Psoas muscle (tissue), 8 donors: ENCODE data around the gene RPL28. TPM values are rescaled to one million over a fixed set of nuclear protein-coding genes. Genes with fewer than 3 reads are reported as not detected.

Source experiments
- ATAC-seq, 4 donors: fragments of 200-7000 bp; cut with Tn5 transposase; one replicate each; pipeline ENCODE4 v1.9.1; 2020; ENCODE audit warnings: moderate library complexity in 3 of 4, mild to moderate bottlenecking in 2 of 4
- DNase-seq, 2 donors: peaks; one replicate each; pipeline ENCODE4 v3.0.0-alpha.2; 2020
- H3K27ac ChIP-seq: fragments of 200-600 bp; one replicate; pipeline ENCODE4 v1.8.0; 2022
- H3K27me3 ChIP-seq, 3 donors: fragments of 200-600 bp in 1 of 3; one replicate each; pipeline versions ENCODE4 v1.6.1 to v1.8.0; 2013 to 2022; ENCODE audit warnings: low read length in 2 of 3, mild to moderate bottlenecking in 2 of 3, moderate library complexity in 1 of 3; ENCODE audit not compliant: insufficient read depth in 3 of 3
- H3K36me3 ChIP-seq, 2 donors: fragments of 200-600 bp in 1 of 2; one replicate each; pipeline versions ENCODE4 v1.6.1 to v1.8.0; 2013 to 2022; ENCODE audit warnings: low read depth in 1 of 2, mild to moderate bottlenecking in 1 of 2, moderate library complexity in 1 of 2; ENCODE audit not compliant: insufficient read depth in 1 of 2
- H3K4me1 ChIP-seq: fragments of 200-600 bp; one replicate; pipeline ENCODE4 v1.8.0; 2022
- H3K4me3 ChIP-seq: fragments of 200-600 bp; one replicate; pipeline ENCODE4 v1.8.0; 2022; ENCODE audit warnings: mild to moderate bottlenecking
- H3K9me3 ChIP-seq: fragments of 200-600 bp; one replicate; pipeline ENCODE4 v1.8.0; 2022
- CTCF ChIP-seq: fragments of 200-600 bp; IDR thresholded peaks from one replicate; pipeline ENCODE4 v1.8.0; 2022; ENCODE audit warnings: antibody characterized with exemption
- WGBS, 3 donors: extraction: QIAGEN DNeasy Blood & Tissue Kit; methylation state at CpG; one replicate each; pipeline versions ENCODE4 v1.1.6 to v1.1.7; 2013; 5-methylcytosine and 5-hydroxymethylcytosine counted together
- intact Hi-C, 2 donors: fragments of 100-400 bp; cut with DNase I; formaldehyde crosslinking; loops; one replicate each; pipeline versions ENCODE4 v1.11.0 to v1.14.2; 2022
- polyA plus RNA-seq, 3 donors: library from polyadenylated mRNA; stranded (reverse); fragments of 200-250 nt; gene quantifications; one replicate each; pipeline ENCODE4 v1.2.3, GENCODE V29; 2013
- total RNA-seq, 4 donors: library from RNA; stranded (reverse); fragmentation: NEBNext Ultra II Directional in 2 of 4; extraction: Animal tissue kit (Norgen Biotek cat#: 25700) in 2 of 4; gene quantifications; one replicate each; pipeline versions ENCODE4 v1.2.1 to v1.2.4, GENCODE V29; 2021 to 2023
- donor health status: healthy with polysubstance abuse.
- donor health status: DM: no; HTN: no; CAD: no; lungs with moderate emphysema.
- donor health status: Bipolar disorder and iron deficiency.
- donor health status: healthy.
- donor health status: DM: yes; HTN: yes; CAD: no.
- donor health status: DM: no; HTN: no; CAD: no.
- donor health status: DM: no; HTN: no; CAD: no.
- donor health status: DM: yes; HTN: yes; CAD: no.

The RPL28 gene
- total and polyA plus RNA-seq, 7 donors: 547 to 1,362 (median 675) TPM

DNA sequence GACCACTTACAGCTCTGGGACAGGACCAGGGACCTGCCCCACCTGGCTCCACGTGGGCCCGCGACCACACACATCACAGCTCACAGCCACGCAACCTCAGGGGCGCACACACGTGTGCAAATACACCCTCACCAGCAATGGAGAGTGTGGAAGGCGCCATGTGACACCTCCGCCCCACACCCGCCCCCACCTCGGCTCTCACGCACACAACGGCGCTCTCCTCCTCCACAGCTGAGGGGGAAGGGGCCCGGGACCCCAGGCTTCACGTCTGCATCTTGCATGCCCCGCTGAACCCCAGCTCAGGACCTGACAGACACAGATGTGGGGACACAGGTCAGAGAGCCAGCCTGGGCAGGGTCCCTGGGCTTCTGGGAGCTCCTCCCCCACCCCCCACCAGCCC, 63.7 kb downstream of the RPL28 start:
- intact Hi-C loops: no loop called here
- no peak for TF ChIP-seq CTCF
- Histone ChIP-seq H3K27me3 (peaks cover 0 to 51% (median 32%) of the 10 kb centered on the region in 3 donors), H3K4me1 (peaks cover 6% of the 10 kb centered on the region), H3K27ac (no peak overlapping the region), H3K36me3 (no peaks in the 10 kb centered on the region), H3K4me3 (no peak overlapping the region), H3K9me3 (no peaks in the 10 kb centered on the region)
- DNase-seq (no peak), ATAC-seq (no peak)
- 31 to 39% (median 34%) methylated on average over 12 to 16 of the region's 16 CpGs for WGBS, 3 donors

DNA sequence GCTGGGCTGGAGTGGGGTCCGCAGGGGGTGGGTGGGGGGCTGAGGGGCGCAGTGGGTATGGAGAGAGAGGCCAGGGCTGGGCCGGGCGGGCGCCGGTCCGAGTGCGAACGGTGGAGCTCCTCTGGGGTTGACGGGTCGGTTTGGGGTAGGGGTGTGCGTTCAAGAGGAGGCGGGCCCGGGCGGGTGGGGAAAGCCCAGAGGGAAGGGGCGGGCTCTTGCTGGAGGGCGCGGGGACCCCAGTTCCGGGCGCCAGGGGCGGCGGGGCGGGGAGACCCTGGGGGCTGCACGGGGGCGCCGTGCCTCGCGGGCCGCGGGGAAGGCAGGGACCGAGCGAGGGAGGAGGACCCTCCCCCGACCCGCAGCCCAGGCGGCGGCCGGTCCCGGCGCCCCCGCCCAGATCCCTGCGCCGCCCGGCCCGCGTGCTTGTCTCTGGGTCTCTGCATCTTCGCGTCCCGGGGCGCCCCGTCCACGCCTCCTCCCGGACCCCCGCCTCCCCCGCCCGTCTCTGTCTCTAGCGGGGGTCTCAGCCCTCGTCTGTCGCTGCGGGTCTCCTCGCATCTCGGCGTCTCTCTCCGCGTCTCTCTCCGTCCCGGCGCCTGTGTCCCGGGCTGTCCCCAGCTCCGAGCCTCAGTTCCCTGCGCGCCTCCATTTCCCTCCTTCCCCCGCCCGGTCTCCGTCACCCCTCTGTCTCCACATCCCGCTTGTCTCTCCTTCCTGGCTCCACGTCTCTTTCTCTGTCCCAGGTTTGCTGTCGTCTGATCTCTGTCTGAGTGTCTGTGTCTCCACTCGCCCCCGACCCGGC, 65.6 kb downstream of the RPL28 start:
- H3K4me3 ChIP-seq: no peak overlapping the region
- ATAC-seq (no peak), DNase-seq (no peak)
- no peak for TF ChIP-seq CTCF
- H3K4me1 ChIP-seq: peaks cover 6% of the 10 kb centered on the region
- peaks cover 0 to 33% (median 24%) of the 10 kb centered on the region in 3 donors for H3K27me3 ChIP-seq
- H3K36me3 ChIP-seq: no peaks in the 10 kb centered on the region
- intact Hi-C loops: loop anchor here in 1 of 2 donors (5.0 kb wide), 1 partner anchor 64 kb away; the partner anchor contains the start of gene RPL28
- WGBS, 3 donors: 0 to 1% (median 0%) methylated on average over 36 to 80 of the region's 80 CpGs
- no peaks in the 10 kb centered on the region for H3K9me3 ChIP-seq
- no peak overlapping the region for H3K27ac ChIP-seq

DNA sequence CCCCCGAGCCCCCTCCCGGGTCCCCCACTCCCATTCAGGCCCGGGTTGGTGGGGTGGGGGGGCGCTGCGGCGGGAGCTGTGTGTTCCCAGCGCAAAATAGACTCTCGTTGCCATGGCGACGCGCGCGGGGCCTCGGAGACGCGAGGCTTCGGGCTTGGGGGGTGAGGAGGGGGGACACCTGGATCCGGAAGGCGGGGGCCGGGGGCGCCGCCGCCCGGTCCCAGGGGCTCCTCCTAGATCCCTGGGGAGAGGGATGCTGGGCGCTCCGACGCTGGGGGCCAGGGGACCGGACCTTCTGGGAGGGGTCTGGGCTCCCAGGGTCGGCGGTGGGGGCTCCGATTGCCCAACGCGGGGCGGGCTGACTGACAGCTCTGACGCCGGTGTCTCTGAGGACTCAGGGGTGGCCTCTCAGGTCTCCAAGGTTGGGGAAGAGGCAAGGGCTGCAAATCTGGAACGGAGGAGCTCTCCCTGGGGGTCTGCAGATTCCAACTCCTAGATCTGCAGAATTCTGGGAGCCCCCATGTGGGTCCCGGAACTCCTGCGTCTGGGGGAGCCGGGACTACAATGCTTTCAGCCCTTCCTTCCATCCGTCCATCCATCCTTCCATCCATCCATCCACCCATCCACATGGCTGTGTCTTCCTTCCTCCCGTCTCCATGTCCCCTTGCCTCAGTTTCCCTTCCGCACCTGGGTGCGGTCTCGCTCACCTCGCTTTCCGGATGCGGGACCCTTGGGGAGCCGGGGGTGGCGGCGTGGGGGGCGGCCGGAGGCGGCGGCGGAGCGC, 66.4 kb downstream of the RPL28 start:
- Histone ChIP-seq H3K4me1 (peaks cover 6% of the 10 kb centered on the region), H3K27ac (no peak overlapping the region), H3K27me3 (peaks cover 0 to 28% (median 24%) of the 10 kb centered on the region in 3 donors), H3K4me3 (no peak overlapping the region), H3K9me3 (no peaks in the 10 kb centered on the region), H3K36me3 (no peaks in the 10 kb centered on the region)
- intact Hi-C loops: loop anchor here in 1 of 2 donors (5.0 kb wide), 1 partner anchor 65 kb away; the partner anchor contains the start of gene RPL28
- no peak for ATAC-seq
- no peak for TF ChIP-seq CTCF
- no peak for DNase-seq
- whole genome bisulfite sequencing, 3 donors: 2 to 3% (median 2%) methylated on average over 45 to 57 of the region's 57 CpGs

Other genes starting within 250 kb of the RPL28 start
- 1,000 to 10,000 TPM; 7,142 to 9,723 (median 8,305) TPM for gene TNNT1, start 236.7 kb upstream of the RPL28 start, total RNA-seq
- over 10,000 TPM in 2 of 3 donors, 1,000 to 10,000 TPM in 1; 4,522 to 12,694 (median 10,175) TPM for gene TNNT1, start 236.7 kb upstream of the RPL28 start, polyA plus RNA-seq
- gene TNNI3, start 228.2 kb upstream of the RPL28 start, total RNA-seq: 10 to 100 TPM in 1 of 4 donors, 1 to 10 TPM in 3; 5.0 to 16.2 (median 7.4) TPM
- 10 to 100 TPM; 13.4 to 17.4 (median 15.2) TPM for gene TNNI3, start 228.2 kb upstream of the RPL28 start, polyA plus RNA-seq
- gene DNAAF3, start 219.3 kb upstream of the RPL28 start, total RNA-seq: not detected
- gene DNAAF3, start 219.3 kb upstream of the RPL28 start, polyA plus RNA-seq: under 1 TPM; 0.06 to 0.47 (median 0.34) TPM
- gene SYT5, start 205.6 kb upstream of the RPL28 start, total RNA-seq: not detected
- gene SYT5, start 205.6 kb upstream of the RPL28 start, polyA plus RNA-seq: under 1 TPM in 2 of 3 donors, not detected in 1; 0.03 to 0.13 TPM
- gene PTPRH, start 176.4 kb upstream of the RPL28 start, total RNA-seq: under 1 TPM in 3 of 4 donors, not detected in 1; 0.15 to 0.18 (median 0.17) TPM
- under 1 TPM; 0.04 to 0.12 (median 0.05) TPM for gene PTPRH, start 176.4 kb upstream of the RPL28 start, polyA plus RNA-seq
- 1 to 10 TPM; 2.0 to 2.4 (median 2.3) TPM for gene TMEM86B, start 157.2 kb upstream of the RPL28 start, total RNA-seq
- 1 to 10 TPM in 2 of 3 donors, under 1 TPM in 1; 0.68 to 2.1 (median 1.2) TPM for gene TMEM86B, start 157.2 kb upstream of the RPL28 start, polyA plus RNA-seq
- gene PPP6R1, start 126.9 kb upstream of the RPL28 start, total RNA-seq: 10 to 100 TPM; 38.1 to 51.8 (median 43.9) TPM
- 10 to 100 TPM; 27.9 to 72.3 (median 50.0) TPM for gene PPP6R1, start 126.9 kb upstream of the RPL28 start, polyA plus RNA-seq
- gene HSPBP1, start 105.8 kb upstream of the RPL28 start, total RNA-seq: 10 to 100 TPM; 23.0 to 34.0 (median 28.6) TPM
- gene HSPBP1, start 105.8 kb upstream of the RPL28 start, polyA plus RNA-seq: 10 to 100 TPM; 41.8 to 98.2 (median 65.6) TPM
- 1 to 10 TPM in 2 of 4 donors, under 1 TPM in 2; 0.77 to 1.1 (median 0.92) TPM for gene BRSK1, start 101.9 kb upstream of the RPL28 start, total RNA-seq
- gene BRSK1, start 101.9 kb upstream of the RPL28 start, polyA plus RNA-seq: under 1 TPM; 0.14 to 0.64 (median 0.53) TPM
- gene TMEM150B, start 60.6 kb upstream of the RPL28 start, total RNA-seq: 1 to 10 TPM in 1 of 4 donors, under 1 TPM in 3; 0.38 to 1.1 (median 0.57) TPM
- under 1 TPM; 0.08 to 0.30 (median 0.23) TPM for gene TMEM150B, start 60.6 kb upstream of the RPL28 start, polyA plus RNA-seq
- gene KMT5C, start 46.1 kb upstream of the RPL28 start, total RNA-seq: 1 to 10 TPM; 3.9 to 5.7 (median 4.6) TPM
- 1 to 10 TPM; 1.8 to 2.6 (median 2.4) TPM for gene KMT5C, start 46.1 kb upstream of the RPL28 start, polyA plus RNA-seq
- gene COX6B2, start 31.2 kb upstream of the RPL28 start, total RNA-seq: not detected
- gene COX6B2, start 31.2 kb upstream of the RPL28 start, polyA plus RNA-seq: under 1 TPM in 1 of 3 donors, not detected in 2; 0.04 TPM
- gene GARIN5B, start 22.7 kb upstream of the RPL28 start, total RNA-seq: not detected
- gene GARIN5B, start 22.7 kb upstream of the RPL28 start, polyA plus RNA-seq: not detected
- not detected for gene IL11, start 15.5 kb upstream of the RPL28 start, total RNA-seq
- gene IL11, start 15.5 kb upstream of the RPL28 start, polyA plus RNA-seq: under 1 TPM in 1 of 3 donors, not detected in 2; 0.06 TPM
- not detected for gene TMEM190, start 9.1 kb upstream of the RPL28 start, total RNA-seq
- gene TMEM190, start 9.1 kb upstream of the RPL28 start, polyA plus RNA-seq: not detected
- 1 to 10 TPM in 2 of 4 donors, under 1 TPM in 2; 0.28 to 2.9 (median 0.91) TPM for gene TMEM238, start 1.6 kb upstream of the RPL28 start, total RNA-seq
- under 1 TPM in 2 of 3 donors, not detected in 1; 0.10 to 0.17 TPM for gene TMEM238, start 1.6 kb upstream of the RPL28 start, polyA plus RNA-seq
- 10 to 100 TPM; 15.4 to 26.7 (median 21.2) TPM for gene UBE2S, start 21.9 kb downstream of the RPL28 start, total RNA-seq
- 10 to 100 TPM in 2 of 3 donors, 1 to 10 TPM in 1; 5.6 to 22.8 (median 16.6) TPM for gene UBE2S, start 21.9 kb downstream of the RPL28 start, polyA plus RNA-seq
- not detected for gene SHISA7, start 57.4 kb downstream of the RPL28 start, total RNA-seq
- under 1 TPM in 1 of 3 donors, not detected in 2; 0.01 TPM for gene SHISA7, start 57.4 kb downstream of the RPL28 start, polyA plus RNA-seq
- 10 to 100 TPM; 32.0 to 78.0 (median 48.1) TPM for gene ISOC2, start 75.7 kb downstream of the RPL28 start, total RNA-seq
- gene ISOC2, start 75.7 kb downstream of the RPL28 start, polyA plus RNA-seq: 100 to 1,000 TPM in 2 of 3 donors, 10 to 100 TPM in 1; 78.7 to 177 (median 109) TPM
- gene C19orf85, start 78.8 kb downstream of the RPL28 start, total RNA-seq: not detected
- gene C19orf85, start 78.8 kb downstream of the RPL28 start, polyA plus RNA-seq: not detected
- 10 to 100 TPM in 2 of 4 donors, 1 to 10 TPM in 2; 5.9 to 14.3 (median 11.5) TPM for gene ZNF628, start 90.7 kb downstream of the RPL28 start, total RNA-seq
- 10 to 100 TPM; 11.8 to 12.4 (median 12.2) TPM for gene ZNF628, start 90.7 kb downstream of the RPL28 start, polyA plus RNA-seq
- gene NAT14, start 99.3 kb downstream of the RPL28 start, total RNA-seq: 1 to 10 TPM; 2.6 to 6.3 (median 4.5) TPM
- gene NAT14, start 99.3 kb downstream of the RPL28 start, polyA plus RNA-seq: 1 to 10 TPM; 2.0 to 4.2 (median 3.6) TPM
- gene SSC5D, start 102.5 kb downstream of the RPL28 start, total RNA-seq: 1 to 10 TPM; 1.2 to 4.6 (median 1.9) TPM
- gene SSC5D, start 102.5 kb downstream of the RPL28 start, polyA plus RNA-seq: under 1 TPM; 0.11 to 0.35 (median 0.16) TPM
- gene SBK2, start 151.2 kb downstream of the RPL28 start, total RNA-seq: 10 to 100 TPM in 1 of 4 donors, 1 to 10 TPM in 2, under 1 TPM in 1; 0.59 to 13.4 (median 3.7) TPM
- gene SBK2, start 151.2 kb downstream of the RPL28 start, polyA plus RNA-seq: 1 to 10 TPM in 1 of 3 donors, under 1 TPM in 2; 0.14 to 1.1 (median 0.91) TPM
- gene SBK3, start 159.6 kb downstream of the RPL28 start, total RNA-seq: 10 to 100 TPM in 2 of 4 donors, 1 to 10 TPM in 1, under 1 TPM in 1; 0.79 to 30.8 (median 7.6) TPM
- 10 to 100 TPM in 1 of 3 donors, 1 to 10 TPM in 2; 5.4 to 10.6 (median 7.9) TPM for gene SBK3, start 159.6 kb downstream of the RPL28 start, polyA plus RNA-seq
- 10 to 100 TPM; 21.8 to 81.6 (median 29.5) TPM for gene ZNF579, start 194.9 kb downstream of the RPL28 start, total RNA-seq
- 10 to 100 TPM in 2 of 3 donors, 1 to 10 TPM in 1; 4.2 to 22.9 (median 14.2) TPM for gene ZNF579, start 194.9 kb downstream of the RPL28 start, polyA plus RNA-seq
- 10 to 100 TPM in 3 of 4 donors, 1 to 10 TPM in 1; 9.9 to 23.7 (median 13.2) TPM for gene FIZ1, start 213.6 kb downstream of the RPL28 start, total RNA-seq
- 10 to 100 TPM; 10.8 to 12.1 (median 11.5) TPM for gene FIZ1, start 213.6 kb downstream of the RPL28 start, polyA plus RNA-seq
- 10 to 100 TPM; 21.4 to 32.0 (median 24.5) TPM for gene ZNF524, start 214.4 kb downstream of the RPL28 start, total RNA-seq
- 10 to 100 TPM; 38.6 to 52.5 (median 41.4) TPM for gene ZNF524, start 214.4 kb downstream of the RPL28 start, polyA plus RNA-seq
- gene ZNF865, start 219.7 kb downstream of the RPL28 start, total RNA-seq: 10 to 100 TPM; 17.1 to 40.4 (median 25.0) TPM
- 10 to 100 TPM; 11.1 to 20.3 (median 19.3) TPM for gene ZNF865, start 219.7 kb downstream of the RPL28 start, polyA plus RNA-seq
- gene ZNF784, start 238.6 kb downstream of the RPL28 start, total RNA-seq: 10 to 100 TPM in 3 of 4 donors, 1 to 10 TPM in 1; 9.0 to 22.2 (median 11.4) TPM
- 10 to 100 TPM in 1 of 3 donors, 1 to 10 TPM in 2; 4.9 to 14.9 (median 7.3) TPM for gene ZNF784, start 238.6 kb downstream of the RPL28 start, polyA plus RNA-seq